GM21528 (cell line): ENCODE data around the gene CTBP2.

ENCODE experiments used
- ATAC-seq: cut with Tn5 transposase; IDR thresholded peaks from one replicate; pipeline ENCODE4 v1.9.1; 2021; ENCODE audit warnings: mild to moderate bottlenecking, moderate library complexity; ENCODE audit not compliant: unreplicated experiment, low FRiP score

The CTBP2 gene

GRCh38 chr10:125032474-125033020, 127.8 kb downstream of the CTBP2 start:
- no peak for ATAC-seq

- no peak for ATAC-seq
Measured at GRCh38 chr10:125030567-125031197, 129.7 kb downstream of the CTBP2 start.

GRCh38 chr10:125029584-125030242, 130.7 kb downstream of the CTBP2 start:
- no peak for ATAC-seq

GRCh38 chr10:125027871-125028869, 132.2 kb downstream of the CTBP2 start:
- ATAC-seq: no peak

GRCh38 chr10:125026974-125027735, 133.2 kb downstream of the CTBP2 start:
- ATAC-seq: no peak

GRCh38 chr10:125026036-125026931, 134.1 kb downstream of the CTBP2 start:
- ATAC-seq: no peak

- no peak for ATAC-seq
Measured at GRCh38 chr10:125025341-125025740, 135.0 kb downstream of the CTBP2 start.

GRCh38 chr10:125024497-125025234, 135.7 kb downstream of the CTBP2 start:
- ATAC-seq: no peak

GRCh38 chr10:125023862-125024496, 136.4 kb downstream of the CTBP2 start:
- ATAC-seq: no peak

GRCh38 chr10:125023255-125023654, 137.1 kb downstream of the CTBP2 start:
- no peak for ATAC-seq

GRCh38 chr10:125022671-125023070, 137.7 kb downstream of the CTBP2 start:
- no peak for ATAC-seq

- ATAC-seq: no peak
Measured at GRCh38 chr10:125021686-125022344, 138.5 kb downstream of the CTBP2 start.

GRCh38 chr10:125020871-125021270, 139.5 kb downstream of the CTBP2 start:
- ATAC-seq: no peak

GRCh38 chr10:125020386-125020785, 140.0 kb downstream of the CTBP2 start:
- ATAC-seq: no peak

- no peak for ATAC-seq
Measured at GRCh38 chr10:125018576-125019143, 141.7 kb downstream of the CTBP2 start.

GRCh38 chr10:125017547-125018298, 142.6 kb downstream of the CTBP2 start:
- ATAC-seq: no peak
